Liver (tissue), 9 donors: ENCODE measurements around the gene VCX2. TPM values are rescaled to one million over a fixed set of nuclear protein-coding genes. Genes with fewer than 3 reads are reported as not detected.
"Not testable (repeated sequence)": the region's sequence is repeated elsewhere in the genome, so short reads cannot be mapped to it uniquely, and the experiment has no call there.

Source experiments
- DNase-seq: peaks from one replicate; pipeline ENCODE4 v3.0.0-alpha.2; 2017; ENCODE audit warnings: low spot score
- H3K27ac ChIP-seq, 2 donors: one replicate each; pipeline ENCODE4 v1.7.0; 2013; ENCODE audit warnings: inconsistent platforms in 2 of 2, low read length in 2 of 2, control low read depth in 1 of 2, low read depth in 1 of 2, mild to moderate bottlenecking in 1 of 2
- H3K27me3 ChIP-seq, 4 donors: one replicate each; pipeline versions ENCODE4 v1.6.1 to v1.7.0; 2013; ENCODE audit warnings: low read length in 3 of 4, inconsistent platforms in 1 of 4, mild to moderate bottlenecking in 1 of 4, moderate library complexity in 1 of 4; ENCODE audit not compliant: control insufficient read depth in 4 of 4, insufficient read depth in 4 of 4
- H3K36me3 ChIP-seq, 4 donors: one replicate each; pipeline versions ENCODE4 v1.6.1 to v1.7.0; 2013; ENCODE audit warnings: low read length in 3 of 4, mild to moderate bottlenecking in 3 of 4, low read depth in 1 of 4, moderate library complexity in 1 of 4; ENCODE audit not compliant: control insufficient read depth in 4 of 4, insufficient read depth in 3 of 4
- H3K4me1 ChIP-seq, 4 donors: one replicate each; pipeline versions ENCODE4 v1.6.1 to v1.7.0; 2013; ENCODE audit warnings: low read length in 3 of 4, mild to moderate bottlenecking in 3 of 4, moderate library complexity in 1 of 4; ENCODE audit not compliant: control insufficient read depth in 4 of 4, insufficient read depth in 4 of 4
- H3K4me3 ChIP-seq, 3 donors: one replicate each; pipeline versions ENCODE4 v1.6.1 to v1.7.0; 2013; ENCODE audit warnings: low read length in 3 of 3, control low read depth in 1 of 3, low read depth in 1 of 3, mild to moderate bottlenecking in 1 of 3
- H3K9ac ChIP-seq, 2 donors: one replicate each; pipeline ENCODE4 v1.7.0; 2013; ENCODE audit warnings: low read length in 2 of 2, mild to moderate bottlenecking in 2 of 2, moderate library complexity in 2 of 2, control low read depth in 1 of 2, low read depth in 1 of 2
- H3K9me3 ChIP-seq, 4 donors: one replicate each; pipeline versions ENCODE4 v1.6.1 to v1.7.0; 2013; ENCODE audit warnings: low read length in 3 of 4; ENCODE audit not compliant: control insufficient read depth in 4 of 4
- EGR1 ChIP-seq, 2 donors: IDR thresholded peaks; 2 replicates each; pipeline ENCODE4 v1.6.1; 2016 to 2018; ENCODE audit warnings: antibody characterized with exemption in 2 of 2, low read depth in 2 of 2
- FOXA1 ChIP-seq: IDR thresholded peaks from 2 replicates; pipeline ENCODE4 v1.6.1; 2016; ENCODE audit warnings: antibody characterized with exemption
- GABPA ChIP-seq, 2 donors: IDR thresholded peaks in 1 of 2; conservative IDR thresholded peaks in 1 of 2; 2 replicates each; pipeline ENCODE4 v1.6.1; 2016; ENCODE audit warnings: antibody characterized with exemption in 2 of 2, mild to moderate bottlenecking in 1 of 2, moderate library complexity in 1 of 2
- HNF4G ChIP-seq: IDR thresholded peaks from 2 replicates; pipeline ENCODE4 v1.6.1; 2016; ENCODE audit warnings: antibody characterized with exemption
- JUND ChIP-seq, 2 donors: IDR thresholded peaks; 2 replicates each; pipeline ENCODE4 v1.6.1; 2016; ENCODE audit warnings: antibody characterized with exemption in 2 of 2
- NR2F2 ChIP-seq: IDR thresholded peaks from 2 replicates; pipeline ENCODE4 v1.6.1; 2016; ENCODE audit warnings: antibody characterized with exemption
- RAD21 ChIP-seq, 2 donors: IDR thresholded peaks; 2 replicates each; pipeline ENCODE4 v1.6.1; 2016; ENCODE audit warnings: antibody characterized with exemption in 2 of 2, mild to moderate bottlenecking in 2 of 2
- RXRA ChIP-seq, 2 donors: IDR thresholded peaks; 2 replicates each; pipeline ENCODE4 v1.6.1; 2017 to 2018; ENCODE audit warnings: antibody characterized with exemption in 2 of 2, mild to moderate bottlenecking in 1 of 2
- YY1 ChIP-seq: IDR thresholded peaks from 2 replicates; pipeline ENCODE4 v1.6.1; 2016; ENCODE audit warnings: antibody characterized with exemption, mild to moderate bottlenecking
- WGBS: extraction: QIAGEN DNeasy Blood & Tissue Kit; methylation state at CpG from one replicate; pipeline ENCODE4 v1.1.7; 2013; 5-methylcytosine and 5-hydroxymethylcytosine counted together
- polyA plus RNA-seq, 2 donors: library from polyadenylated mRNA; stranded (reverse) in 1 of 2; unstranded in 1 of 2; fragments of 200-250 nt in 1 of 2; fragments of >200 nt in 1 of 2; fragmentation: Nextera tagmentation in 1 of 2; extraction: Ambion mirVana in 1 of 2; gene quantifications; one replicate each; pipeline versions ENCODE4 v1.2.1 to v1.2.3, GENCODE V29; 2013 to 2015
- total RNA-seq, 2 donors: library from RNA; depleted of rRNA; stranded (reverse); fragments of >200 nt; gene quantifications; one replicate each; pipeline ENCODE4 v1.2.3, GENCODE V29; 2014
- TF ChIP-seq, protein P1 (sequence below): IDR thresholded peaks from 2 replicates; pipeline ENCODE4 v1.6.1; 2016; ENCODE audit warnings: antibody characterized with exemption
- TF ChIP-seq, protein P2 (sequence below): fragments of 150-350 bp; IDR thresholded peaks from 2 replicates; pipeline ENCODE4 v1.5.1; 2017; ENCODE audit warnings: improper control_type of control experiment, low read depth, low read length; ENCODE audit not compliant: missing input control
- donor health status: healthy.
- donor health status: healthy.
- donor health status: healthy.
- donor health status: healthy.
- donor health status: healthy.

Gene VCX2
- total and polyA plus RNA-seq, 4 donors: not detected

DNA sequence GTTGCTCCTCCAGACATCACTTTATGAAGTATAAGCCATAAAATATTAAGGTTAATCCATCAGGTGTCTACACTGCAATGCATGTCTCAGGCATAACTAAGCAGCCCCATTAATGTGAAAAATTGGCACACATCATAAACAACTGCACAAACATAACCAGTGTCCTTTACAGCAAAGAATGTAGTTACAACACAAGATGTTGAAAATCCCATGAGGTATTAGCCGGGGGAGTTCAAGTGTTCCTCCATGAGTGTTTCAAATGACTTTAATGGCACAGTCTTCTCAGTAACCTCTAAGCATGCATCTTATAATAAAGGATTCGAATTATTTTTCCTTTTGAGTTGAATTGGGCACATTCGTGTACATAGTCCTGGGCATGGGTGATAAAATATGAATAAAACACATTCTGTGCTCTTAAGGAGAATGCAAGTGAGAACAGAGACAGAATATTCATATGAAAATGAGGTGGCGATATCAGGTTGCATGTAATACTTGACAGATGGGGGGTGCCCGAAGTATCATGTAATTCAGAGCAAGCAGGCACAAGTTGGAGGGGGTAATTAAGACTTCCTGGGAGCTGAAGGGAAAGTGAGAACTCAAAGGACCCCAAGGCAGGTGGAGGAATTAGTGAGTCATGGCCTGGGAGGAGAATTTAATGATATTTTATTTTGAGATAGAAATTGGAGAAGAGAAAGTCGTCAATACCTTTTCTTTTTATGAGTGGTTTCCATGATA is 18.2 kb upstream of the VCX2 start (continued):
- TF ChIP-seq, protein P1, sequence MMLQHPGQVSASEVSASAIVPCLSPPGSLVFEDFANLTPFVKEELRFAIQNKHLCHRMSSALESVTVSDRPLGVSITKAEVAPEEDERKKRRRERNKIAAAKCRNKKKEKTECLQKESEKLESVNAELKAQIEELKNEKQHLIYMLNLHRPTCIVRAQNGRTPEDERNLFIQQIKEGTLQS: no peak
- no peak for TF ChIP-seq JUND (IDR thresholded peaks at IDR 0.05)

DNA sequence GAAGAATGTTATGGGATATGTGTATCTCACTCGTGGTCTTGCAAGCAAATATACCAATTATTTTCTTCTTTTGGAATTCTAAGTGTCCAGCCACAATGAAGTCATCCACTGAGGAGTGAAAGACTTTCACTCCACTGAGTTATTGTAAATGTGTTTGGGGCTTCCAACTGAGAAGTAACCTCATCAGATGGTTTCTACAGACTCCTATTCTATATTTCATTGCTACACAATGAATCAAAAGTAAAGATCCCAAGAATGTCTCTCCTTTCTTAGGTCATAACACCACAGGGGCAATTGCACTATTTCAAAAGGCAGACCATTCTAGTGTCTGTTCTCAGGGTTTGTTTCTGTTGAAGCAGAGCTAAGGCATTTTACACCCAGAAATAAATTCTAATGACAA is 12.3 kb upstream of the VCX2 start:
- Histone ChIP-seq H3K4me3 (no peak overlapping the region), H3K9me3 (no peaks in the 10 kb centered on the region), H3K9ac (no peak overlapping the region), H3K4me1 (peaks cover 0 to 7% (median 4%) of the 10 kb centered on the region in 4 donors), H3K27me3 (no peaks in the 10 kb centered on the region), H3K36me3 (no peaks in the 10 kb centered on the region), H3K27ac (no peak overlapping the region)
- TF ChIP-seq FOXA1 (no peak), GABPA (IDR thresholded peaks at IDR 0.05 in 1 of 2, conservative IDR thresholded peaks at IDR 0.05 in 1 of 2) (no peak), HNF4G (no peak), RXRA (IDR thresholded peaks at IDR 0.05) (no peak), EGR1 (IDR thresholded peaks at IDR 0.05; ENCODE audit: low read depth in 2 of 2) (no peak), YY1 (no peak), RAD21 (IDR thresholded peaks at IDR 0.05) (no peak), NR2F2 (no peak)
- TF ChIP-seq, protein P1: no peak
- DNase-seq: no peak
- WGBS: 75% methylated on average over 1 of the region's 1 CpG

DNA sequence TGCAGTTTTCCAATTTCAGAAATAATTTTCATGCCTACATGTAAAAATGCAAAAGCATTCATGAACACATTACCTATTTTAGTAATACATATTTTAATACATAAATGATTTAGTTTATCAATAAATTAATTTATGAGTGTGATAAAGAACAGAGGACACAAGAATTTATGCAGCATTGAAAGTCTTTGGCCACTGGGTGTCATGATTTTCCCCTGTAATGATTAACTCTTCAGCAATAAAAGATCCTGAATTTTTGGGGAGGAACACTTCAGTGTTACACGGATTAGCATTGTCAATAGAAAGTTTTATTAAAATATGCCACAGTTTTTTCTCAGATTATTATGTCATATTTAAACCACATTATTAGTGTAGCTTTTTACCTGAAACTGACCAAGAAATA is 8.6 kb upstream of the VCX2 start:
- Histone ChIP-seq H3K4me3 (no peak overlapping the region), H3K27ac (no peak overlapping the region), H3K36me3 (no peaks in the 10 kb centered on the region), H3K9ac (no peak overlapping the region), H3K4me1 (peaks cover 0 to 7% (median 4%) of the 10 kb centered on the region in 4 donors), H3K9me3 (no peaks in the 10 kb centered on the region), H3K27me3 (no peaks in the 10 kb centered on the region)
- 24% methylated on average over 1 of the region's 1 CpG for WGBS
- DNase-seq: no peak
- TF ChIP-seq, protein P2, sequence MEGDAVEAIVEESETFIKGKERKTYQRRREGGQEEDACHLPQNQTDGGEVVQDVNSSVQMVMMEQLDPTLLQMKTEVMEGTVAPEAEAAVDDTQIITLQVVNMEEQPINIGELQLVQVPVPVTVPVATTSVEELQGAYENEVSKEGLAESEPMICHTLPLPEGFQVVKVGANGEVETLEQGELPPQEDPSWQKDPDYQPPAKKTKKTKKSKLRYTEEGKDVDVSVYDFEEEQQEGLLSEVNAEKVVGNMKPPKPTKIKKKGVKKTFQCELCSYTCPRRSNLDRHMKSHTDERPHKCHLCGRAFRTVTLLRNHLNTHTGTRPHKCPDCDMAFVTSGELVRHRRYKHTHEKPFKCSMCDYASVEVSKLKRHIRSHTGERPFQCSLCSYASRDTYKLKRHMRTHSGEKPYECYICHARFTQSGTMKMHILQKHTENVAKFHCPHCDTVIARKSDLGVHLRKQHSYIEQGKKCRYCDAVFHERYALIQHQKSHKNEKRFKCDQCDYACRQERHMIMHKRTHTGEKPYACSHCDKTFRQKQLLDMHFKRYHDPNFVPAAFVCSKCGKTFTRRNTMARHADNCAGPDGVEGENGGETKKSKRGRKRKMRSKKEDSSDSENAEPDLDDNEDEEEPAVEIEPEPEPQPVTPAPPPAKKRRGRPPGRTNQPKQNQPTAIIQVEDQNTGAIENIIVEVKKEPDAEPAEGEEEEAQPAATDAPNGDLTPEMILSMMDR: peak; percentile 31
- TF ChIP-seq YY1 (no peak), RAD21 (IDR thresholded peaks at IDR 0.05) (peak; percentile 51 to 66)

DNA sequence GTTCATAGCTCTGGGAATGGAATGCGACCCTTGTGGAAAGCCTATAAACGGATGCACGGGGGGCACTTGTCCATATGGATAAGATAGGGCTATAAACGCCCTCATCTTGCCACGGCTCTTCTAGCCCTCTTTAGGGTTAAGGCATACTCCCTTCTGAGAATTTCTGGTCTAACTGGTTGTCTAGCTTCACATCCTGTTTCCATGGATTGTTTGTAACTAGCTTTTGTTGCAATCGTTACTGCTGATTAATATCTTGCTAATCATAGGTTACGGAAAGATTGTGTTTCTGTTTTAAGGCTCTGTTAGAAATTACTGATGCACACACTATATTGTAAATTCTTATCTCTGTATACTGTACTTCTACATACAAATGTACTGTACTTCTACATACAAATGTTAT is 17.1 kb downstream of the VCX2 start:
- H3K9ac ChIP-seq, H3K27ac ChIP-seq, H3K36me3 ChIP-seq, H3K4me1 ChIP-seq, H3K9me3 ChIP-seq, DNase-seq, H3K4me3 ChIP-seq, H3K27me3 ChIP-seq: not testable (repeated sequence)
- 84% methylated on average over 7 of the region's 7 CpGs for WGBS
